Measurements from ENCODE around the gene DCBLD2.

The DCBLD2 gene

DNA sequence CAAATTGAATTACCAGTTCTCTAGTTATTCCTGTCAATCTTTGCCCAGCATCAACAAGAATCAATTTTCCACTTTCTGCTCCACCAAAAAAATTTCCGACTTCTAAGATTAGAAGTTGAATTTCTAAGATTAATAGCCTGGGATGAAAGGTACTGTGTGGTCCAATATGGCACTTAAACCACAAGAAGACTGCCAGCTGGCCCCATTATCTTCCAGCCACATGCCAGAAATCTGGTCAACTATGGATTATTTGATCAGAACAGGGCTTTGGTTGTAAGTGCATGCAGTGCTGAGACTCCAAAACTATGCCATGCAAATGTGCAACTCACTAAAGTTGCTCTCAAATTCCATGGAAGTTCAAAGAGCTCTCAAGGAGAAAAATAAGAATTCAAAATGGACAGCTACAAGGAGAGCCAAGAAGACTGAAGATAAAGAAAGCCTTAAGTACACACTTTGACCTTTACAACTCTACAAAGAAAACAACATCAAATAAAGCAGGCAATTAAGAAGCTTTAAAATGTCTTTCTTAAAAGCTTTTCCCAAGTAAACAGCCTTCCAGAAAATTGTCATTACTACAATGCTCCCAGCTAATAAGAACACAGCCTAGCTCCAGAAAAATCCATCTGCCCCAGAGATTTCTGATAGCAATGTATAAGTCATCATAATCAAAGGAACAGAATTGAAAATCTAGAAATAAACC, 74.1 kb downstream of the DCBLD2 start:
- no peak for DNase-seq

DNA sequence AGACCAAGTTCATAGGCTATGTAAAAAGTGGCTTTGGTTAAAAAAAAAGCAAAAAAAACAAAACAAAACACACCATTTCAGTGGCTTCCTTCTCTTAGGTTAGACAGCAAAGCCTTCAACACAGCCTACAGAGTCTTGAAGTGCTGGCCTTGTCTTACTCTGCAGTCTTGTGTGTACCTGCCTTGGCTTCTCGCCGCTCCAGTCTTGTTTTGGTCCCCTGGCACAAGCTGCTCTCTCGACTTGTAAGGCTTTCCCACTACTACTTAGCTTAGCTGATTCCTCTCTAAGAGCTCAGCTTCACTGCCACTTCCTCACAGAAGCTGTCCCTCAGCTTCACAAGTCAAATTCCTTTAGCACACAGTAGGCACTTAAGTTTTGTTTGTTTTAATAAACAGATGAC, 75.4 kb downstream of the DCBLD2 start:
- DNase-seq, result no peak

- no peak for DNase-seq
Observed at GRCh38 chr3:98824256-98824655, 77.2 kb downstream of the DCBLD2 start.

DNA sequence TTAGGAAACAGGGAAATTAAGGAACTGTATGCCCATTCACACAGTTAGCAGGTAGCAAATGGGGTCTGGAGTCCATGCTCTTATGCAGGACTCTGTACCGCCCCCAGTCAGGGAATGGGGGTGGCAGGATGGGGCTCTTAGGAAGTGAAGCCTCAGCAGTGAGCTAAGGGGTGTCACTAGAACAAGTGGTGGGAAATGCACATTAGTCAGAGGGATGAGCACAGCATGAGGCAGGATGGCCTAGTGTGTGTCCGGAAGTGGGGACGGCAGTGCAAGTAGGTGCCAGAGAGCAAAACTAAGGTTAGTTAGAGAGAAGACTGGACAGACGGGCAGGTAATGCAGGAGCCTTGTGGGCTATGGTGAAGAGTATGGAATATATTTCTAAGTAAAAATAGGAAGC, 77.7 kb downstream of the DCBLD2 start:
- no peak for DNase-seq

- no peak for DNase-seq
Observed at GRCh38 chr3:98821063-98821462, 80.4 kb downstream of the DCBLD2 start.

DNA sequence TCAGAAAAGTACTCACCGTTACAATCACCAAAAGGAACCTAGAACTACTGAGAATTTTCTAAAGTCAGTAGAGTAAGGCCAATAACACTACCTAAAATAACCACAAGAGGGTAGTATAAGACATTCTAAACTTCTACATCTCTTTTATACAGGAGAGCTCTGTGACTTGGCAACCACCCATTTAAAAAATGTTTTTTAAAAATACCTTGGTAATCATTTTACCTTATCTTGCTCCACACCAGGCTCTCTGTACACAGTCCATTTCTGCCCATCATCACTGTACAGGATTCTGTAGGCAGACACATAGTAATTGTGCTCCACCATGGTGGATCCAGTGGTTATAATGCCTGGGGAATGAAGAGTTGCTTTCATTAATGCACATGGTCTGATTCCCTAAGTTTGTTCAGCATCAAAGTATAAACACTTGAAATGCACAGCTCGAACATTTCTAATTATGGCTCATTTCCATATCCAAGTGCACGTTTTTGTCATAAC, 83.9 kb downstream of the DCBLD2 start:
- DNase-seq, result no peak

- DNase-seq, result no peak
Observed at GRCh38 chr3:98814817-98815420, 86.6 kb downstream of the DCBLD2 start.

- DNase-seq, result no peak
Observed at GRCh38 chr3:98812851-98813374, 88.6 kb downstream of the DCBLD2 start.

GRCh38 chr3:98811048-98811447, 90.4 kb downstream of the DCBLD2 start:
- DNase-seq, result no peak

DNA sequence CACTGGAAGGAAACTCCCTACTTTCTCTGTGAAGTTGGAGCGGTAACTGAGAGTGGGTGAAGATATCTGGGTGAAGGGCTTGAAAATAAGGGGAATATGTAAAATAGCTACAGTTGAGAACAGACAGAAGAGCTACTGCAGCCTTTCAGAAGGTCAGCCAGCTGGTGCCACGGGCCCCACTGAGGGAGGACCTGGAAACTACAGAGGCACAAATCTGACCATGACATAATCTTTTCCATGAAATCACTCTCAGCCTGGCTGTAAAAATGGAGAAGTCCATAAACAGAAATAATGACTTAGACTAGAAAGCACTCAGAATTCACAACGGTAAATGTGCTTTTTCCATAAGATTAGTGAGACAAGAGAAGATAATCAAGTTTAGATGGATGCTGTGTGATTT, 91.9 kb downstream of the DCBLD2 start:
- DNase-seq, result no peak

DNA sequence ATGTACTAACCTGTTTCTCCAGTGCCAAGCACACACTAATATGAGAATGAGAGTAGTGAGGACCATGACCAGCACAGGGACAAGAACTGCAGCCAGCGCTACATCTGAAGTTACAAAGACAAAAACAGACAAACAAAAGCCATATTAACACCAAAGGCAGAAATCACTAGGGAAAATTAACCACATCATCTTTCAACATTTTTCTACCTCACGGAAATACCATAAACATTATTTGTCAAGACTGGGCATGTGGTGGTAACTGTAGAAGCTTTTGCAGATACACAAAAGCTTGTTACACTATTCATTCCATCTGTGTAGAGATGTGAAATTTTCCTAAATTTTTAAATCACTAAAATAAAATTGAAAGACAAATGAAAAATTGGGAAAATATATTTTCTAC, 93.4 kb downstream of the DCBLD2 start:
- DNase-seq, result no peak

DNA sequence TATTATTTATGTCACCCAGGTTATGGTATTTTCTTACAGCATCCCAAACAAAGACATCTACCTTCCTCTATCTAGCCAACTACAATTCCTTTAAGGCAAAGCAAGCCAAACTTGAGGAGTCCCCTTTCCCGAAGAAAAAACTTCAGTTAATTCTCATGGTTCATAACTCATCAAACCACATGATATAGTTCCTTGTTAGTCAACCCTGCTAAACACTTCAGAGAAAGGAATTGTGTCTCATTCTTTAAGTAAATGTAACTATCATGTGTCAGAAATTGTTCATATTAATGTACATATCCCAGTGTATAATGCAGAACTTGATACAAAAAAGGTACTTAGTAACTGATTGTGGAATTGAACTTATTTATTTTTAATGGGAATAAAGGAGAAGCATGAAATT, 93.9 kb downstream of the DCBLD2 start:
- no peak for DNase-seq

GRCh38 chr3:98807011-98807410, 94.5 kb downstream of the DCBLD2 start:
- no peak for DNase-seq

- no peak for DNase-seq
Observed at GRCh38 chr3:98806521-98806920, 95.0 kb downstream of the DCBLD2 start.

- DNase-seq, result no peak
Observed at GRCh38 chr3:98805571-98805970, 95.9 kb downstream of the DCBLD2 start.

DNA sequence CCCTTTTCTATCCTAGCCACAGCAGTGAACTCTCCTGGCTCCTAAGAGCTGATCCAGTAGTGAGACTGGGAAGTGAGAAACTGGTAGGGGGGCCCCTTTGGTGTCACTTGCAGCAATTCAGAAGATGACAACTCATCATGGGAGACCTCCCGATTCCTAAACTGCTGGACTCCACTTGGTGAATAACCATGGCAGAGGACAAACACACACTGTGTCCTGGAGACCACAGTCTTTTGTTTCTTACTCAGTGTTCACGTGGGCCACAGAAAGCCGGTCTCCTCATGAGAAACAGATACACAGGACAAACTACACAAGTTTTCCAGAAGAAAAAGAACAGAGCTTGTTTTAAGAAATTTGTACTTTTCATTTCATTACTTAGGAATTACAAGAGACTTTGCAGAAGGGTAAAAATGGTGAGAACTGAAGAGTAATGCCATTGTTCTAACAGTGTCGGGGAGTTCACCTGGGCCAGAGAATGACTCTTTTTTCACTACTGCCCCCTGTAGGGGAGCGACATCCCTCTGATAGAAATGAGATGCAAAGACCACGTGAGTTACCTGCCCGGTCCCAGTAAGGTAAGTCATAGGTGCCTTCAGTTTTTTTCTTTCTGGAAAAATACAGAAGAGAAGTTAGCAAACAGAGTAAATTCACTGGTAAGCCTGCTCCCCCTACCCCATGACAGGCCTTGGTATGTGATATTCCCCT, 100.3 kb downstream of the DCBLD2 start:
- DNase-seq, result no peak

DNA sequence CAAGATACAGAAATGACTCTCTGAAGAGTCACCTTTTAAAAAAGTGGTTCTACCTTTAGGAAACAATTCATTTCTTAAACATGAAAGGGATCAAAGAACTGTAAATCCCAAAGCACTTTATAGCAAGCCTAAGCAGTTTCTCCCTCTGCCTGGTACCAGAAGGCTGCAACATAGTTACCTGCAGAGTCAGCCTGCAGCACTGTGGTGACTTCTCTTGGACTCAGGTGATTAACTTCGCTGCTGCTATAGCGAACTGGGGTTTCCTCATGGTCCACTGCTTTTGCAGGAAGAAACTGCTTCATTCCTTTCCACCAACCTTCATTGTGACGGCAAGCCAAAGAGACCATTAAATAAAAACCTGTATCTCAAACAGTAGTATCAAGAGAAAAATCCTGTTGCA, 101.1 kb downstream of the DCBLD2 start:
- no peak for DNase-seq

DNA sequence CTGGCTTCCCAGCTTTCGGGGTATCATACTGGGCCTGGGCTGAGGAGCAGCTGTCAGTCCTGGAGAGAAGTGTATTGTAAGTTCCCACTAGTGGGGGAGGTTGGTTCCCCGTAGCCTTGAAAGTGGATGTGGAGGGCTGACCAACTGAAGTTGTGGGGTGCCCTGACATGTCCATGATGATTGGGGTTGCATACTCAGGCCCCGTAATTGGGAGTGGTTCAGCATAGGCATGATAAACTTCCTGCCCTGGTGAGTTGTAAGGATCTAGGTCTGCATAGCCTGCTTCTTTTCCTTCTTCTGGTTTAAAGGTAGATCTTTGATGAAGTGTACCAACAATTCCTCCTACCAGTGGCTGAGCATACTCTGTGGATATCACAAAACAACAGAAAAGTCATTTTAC, 102.0 kb downstream of the DCBLD2 start:
- DNase-seq, result no peak

DNA sequence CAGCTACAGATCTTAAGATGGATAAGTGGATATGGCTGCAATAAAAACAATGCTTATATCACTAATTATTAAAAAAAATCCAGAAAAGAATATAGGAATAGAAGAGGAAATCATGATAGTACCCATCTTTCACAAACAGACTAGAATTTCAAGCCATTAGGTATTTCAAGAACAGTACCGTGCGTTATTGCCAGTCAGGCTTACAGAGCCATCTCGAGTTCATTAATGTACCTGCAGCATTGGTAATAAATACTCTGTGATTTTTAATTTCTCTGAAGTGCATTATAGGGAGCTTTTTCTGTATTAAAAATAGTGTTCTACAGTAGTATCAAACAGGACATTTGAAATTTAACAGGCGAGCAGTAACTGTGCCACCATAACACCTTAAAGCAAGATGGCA, 102.7 kb downstream of the DCBLD2 start:
- DNase-seq, result no peak

DNA sequence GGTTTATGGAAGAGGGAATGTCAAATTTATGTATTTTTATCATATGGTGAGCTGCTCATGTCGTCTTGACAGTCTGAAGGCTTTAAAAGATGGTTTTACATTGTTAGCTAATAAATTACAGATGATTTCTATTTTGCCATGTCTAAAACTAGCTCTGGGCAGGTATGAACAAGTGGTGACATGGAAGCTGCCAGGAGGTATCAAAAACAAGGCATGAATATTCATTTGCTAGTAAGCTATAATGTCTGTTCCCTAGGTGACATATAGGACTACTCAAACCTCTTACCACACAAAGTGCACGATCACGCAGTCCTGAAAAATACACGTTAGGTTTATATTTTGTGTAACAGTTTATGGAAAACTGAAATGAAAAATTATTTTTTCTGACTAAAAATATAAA, 103.6 kb downstream of the DCBLD2 start:
- no peak for DNase-seq

DNA sequence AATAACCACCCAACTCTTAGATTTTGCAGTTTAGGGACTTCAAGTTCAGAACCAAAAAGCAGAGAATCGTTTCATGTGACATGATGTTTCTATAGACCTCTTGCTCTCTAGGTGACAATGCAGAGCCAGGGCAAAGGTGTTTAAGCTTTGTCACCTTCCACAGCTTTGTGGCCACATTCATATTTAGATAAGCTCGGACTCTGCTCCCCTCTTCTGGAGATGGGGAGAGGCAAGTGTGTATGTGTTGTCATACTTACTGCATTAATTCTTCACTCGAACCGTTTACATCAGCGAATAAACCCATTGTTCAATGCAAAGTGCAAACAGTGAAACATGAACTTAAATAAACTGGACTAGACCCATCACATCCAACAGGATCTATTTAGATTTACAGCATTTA, 105.2 kb downstream of the DCBLD2 start:
- no peak for DNase-seq

GRCh38 chr3:98793971-98794370, 107.5 kb downstream of the DCBLD2 start:
- DNase-seq, result no peak

DNA sequence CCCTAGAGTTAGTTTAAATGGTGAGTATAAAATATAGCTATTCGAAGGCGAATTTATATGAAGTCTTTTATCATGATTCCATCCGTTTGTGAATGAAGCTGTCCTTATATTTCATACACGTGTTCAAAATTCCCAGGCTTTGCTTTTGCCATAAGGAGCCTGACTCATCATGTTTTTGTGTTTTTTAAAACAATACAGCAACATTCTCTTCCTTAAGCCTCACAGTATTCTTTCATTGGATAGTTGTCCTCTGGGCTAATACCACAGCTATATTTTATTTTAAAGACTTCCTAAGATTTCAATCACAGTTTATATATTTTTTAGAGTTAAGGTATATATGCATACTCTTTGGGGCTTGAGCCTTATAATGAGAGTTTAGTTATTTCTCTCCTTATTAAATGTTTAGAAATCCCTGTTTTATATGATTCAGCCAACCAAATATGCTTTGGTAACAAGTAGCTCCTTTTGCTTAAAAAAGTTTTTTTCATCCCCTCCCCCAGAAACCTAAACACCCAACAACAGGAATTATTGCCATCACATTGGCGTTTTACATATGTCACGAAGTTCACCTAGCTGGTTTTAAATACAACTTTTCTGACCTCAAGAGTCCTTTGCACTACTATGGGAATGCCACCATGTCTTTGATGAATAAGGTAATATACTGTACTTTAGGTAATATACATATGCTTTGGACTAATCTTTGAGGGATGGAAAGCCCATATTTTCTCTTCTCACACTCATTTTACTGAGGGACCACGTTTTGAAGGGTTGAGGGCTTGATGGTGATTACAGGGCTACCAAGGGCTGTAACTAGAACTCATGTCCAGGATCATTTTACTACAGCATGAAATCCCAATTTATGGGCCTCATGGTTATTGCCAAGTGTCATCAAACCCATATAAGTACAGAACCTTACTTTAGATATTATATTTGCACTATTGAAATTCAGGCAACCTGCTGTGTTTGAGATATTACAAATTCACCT, 109.9 kb downstream of the DCBLD2 start:
- no peak for DNase-seq
